OCI-LY1 (cell line): ENCODE results near the gene TFEB.

ENCODE experiments used
- CTCF ChIP-seq: fragments of 200-600 bp; sonication (generic), shearing (Covaris generic); IDR thresholded peaks from 2 replicates; pipeline ENCODE4 v1.5.1; 2017; ENCODE audit warnings: mild to moderate bottlenecking, antibody characterized with exemption, low read length, moderate library complexity, mixed read lengths
- EZH2 ChIP-seq: fragments of 200-600 bp; sonication (generic), shearing (Covaris generic); IDR thresholded peaks from 2 replicates; pipeline ENCODE4 v1.8.0; 2017; ENCODE audit warnings: borderline replicate concordance, mixed run types, mild to moderate bottlenecking, antibody characterized with exemption, low read length, moderate library complexity, mixed read lengths

GRCh38 chr6:41642960-41643898 lies 92.2 kb downstream of the TFEB start:
- TF ChIP-seq CTCF (no peak), EZH2 (no peak)
